Effector CD4-positive, alpha-beta T cell (primary cell): Measurements from ENCODE around the gene HSPD1.
A peak's percentile ranks its signal among the peaks of the same experiment; 100 is the strongest.
"Not testable (repeated sequence)": the region's sequence is repeated elsewhere in the genome, so short reads cannot be mapped to it uniquely, and the experiment has no call there.

ENCODE experiments used
- DNase-seq: peaks from one replicate; pipeline ENCODE4 v3.0.0-alpha.2; 2020

Gene HSPD1

GRCh38 chr2:197496695-197497094 lies 2.9 kb downstream of the HSPD1 start:
- no peak for DNase-seq

- no peak for DNase-seq
Observed at GRCh38 chr2:197495433-197496134, 4.1 kb downstream of the HSPD1 start.

DNA sequence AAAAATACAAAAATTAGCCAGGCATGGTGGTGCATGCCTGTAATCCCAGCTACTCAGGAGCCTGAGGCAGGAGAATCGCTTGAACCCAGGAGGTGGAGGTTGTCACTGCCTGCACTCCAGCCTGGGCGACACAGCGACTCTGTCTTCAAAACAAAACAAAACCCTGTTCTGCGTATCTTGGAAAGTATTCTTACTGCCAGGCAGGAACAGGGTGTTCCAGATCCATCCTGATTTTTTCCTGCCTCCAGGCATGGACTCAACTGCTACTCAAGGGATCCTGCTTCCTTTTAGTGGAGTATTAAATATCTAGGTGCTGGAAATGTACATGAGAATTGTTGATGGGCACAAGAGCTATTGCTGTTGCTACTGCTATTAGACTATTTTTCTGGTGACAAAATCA lies 12.3 kb downstream of the HSPD1 start:
- DNase-seq: no peak

DNA sequence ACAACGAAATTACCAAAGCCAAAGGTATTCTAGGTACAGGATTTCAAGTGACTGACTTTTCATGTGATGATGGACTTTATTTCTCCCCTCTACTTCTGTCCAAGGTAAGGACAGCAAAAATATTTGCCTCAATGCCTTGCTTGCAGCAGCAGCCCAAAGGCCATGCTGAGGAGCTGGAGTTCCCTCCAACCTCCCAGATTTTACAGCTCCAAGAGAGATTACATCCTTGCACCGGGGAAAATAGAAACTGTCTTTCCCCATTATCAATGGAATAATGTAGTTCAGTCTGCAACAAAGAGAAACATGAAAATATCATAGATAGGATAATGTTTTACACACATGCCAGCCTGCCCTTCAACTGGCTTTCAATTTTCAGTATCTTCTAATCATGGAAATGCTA lies 13.5 kb downstream of the HSPD1 start:
- DNase-seq: no peak

GRCh38 chr2:197484248-197484647 lies 15.4 kb downstream of the HSPD1 start:
- DNase-seq: not testable (repeated sequence)

DNA sequence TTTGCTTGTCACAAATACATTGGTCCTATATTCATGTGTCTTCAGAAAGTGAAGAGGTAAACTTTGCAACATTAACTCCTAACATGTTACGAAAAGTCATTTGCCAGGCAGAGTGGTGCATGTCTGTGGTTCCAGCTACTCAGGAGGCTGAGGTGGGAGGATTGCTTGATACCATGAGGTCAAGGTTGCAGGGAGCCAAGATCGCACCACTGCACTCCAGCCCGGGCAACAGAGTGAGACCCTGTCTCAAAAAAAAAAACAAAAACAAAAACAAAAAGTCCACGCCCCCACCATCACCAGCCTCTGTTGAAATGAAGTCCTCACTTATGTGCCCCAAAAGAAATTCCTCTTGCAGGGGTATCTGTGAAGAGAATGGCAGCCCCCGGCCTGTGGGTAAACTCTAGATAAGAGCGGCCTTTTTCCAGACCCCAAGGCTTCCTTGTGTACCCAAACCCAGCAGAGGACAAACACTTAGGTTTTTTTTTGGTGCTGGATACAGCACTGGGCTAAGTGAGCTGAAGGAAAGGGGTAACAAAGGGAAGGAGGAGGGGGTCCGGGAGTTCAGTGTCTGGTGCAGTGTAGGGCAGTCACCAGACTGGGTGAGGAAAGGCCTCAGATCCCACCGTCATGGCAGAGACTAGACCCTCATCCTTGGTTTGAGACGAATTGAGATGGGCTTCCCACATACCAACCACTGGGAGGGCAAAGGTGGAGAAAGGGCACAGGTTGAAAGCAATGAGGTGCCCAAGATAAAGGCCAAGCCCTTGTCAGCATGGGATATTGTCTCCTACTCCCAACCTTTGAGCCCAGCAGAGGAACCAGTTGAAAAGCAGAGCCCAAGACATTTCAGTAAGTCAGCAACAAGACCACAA lies 19.2 kb downstream of the HSPD1 start:
- DNase-seq: no peak

GRCh38 chr2:197477797-197478196 lies 21.8 kb downstream of the HSPD1 start:
- DNase-seq: no peak

GRCh38 chr2:197472166-197472565 lies 27.5 kb downstream of the HSPD1 start:
- no peak for DNase-seq

GRCh38 chr2:197464175-197464574 lies 35.5 kb downstream of the HSPD1 start:
- no peak for DNase-seq

DNA sequence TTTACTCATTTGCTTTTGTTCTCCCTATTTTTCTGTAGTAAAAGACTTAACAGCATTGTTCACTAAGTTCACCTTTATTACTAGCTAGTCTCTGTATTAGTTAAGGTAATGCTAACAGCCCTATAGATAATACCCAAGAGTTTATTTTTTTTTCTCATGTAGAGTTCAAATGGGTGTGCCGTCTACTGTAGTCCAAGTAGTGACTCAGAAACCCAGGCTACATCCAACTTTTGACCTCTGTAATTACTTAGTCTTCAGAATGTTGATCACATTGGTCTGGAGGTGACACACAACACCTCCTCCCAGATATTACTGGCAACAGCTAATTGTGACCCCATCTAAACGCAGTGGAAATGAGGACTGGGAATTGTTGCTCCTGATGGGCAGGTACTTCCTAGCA lies 38.6 kb downstream of the HSPD1 start:
- DNase-seq: no peak

- DNase-seq: no peak
Observed at GRCh38 chr2:197460649-197461048, 39.0 kb downstream of the HSPD1 start.

DNA sequence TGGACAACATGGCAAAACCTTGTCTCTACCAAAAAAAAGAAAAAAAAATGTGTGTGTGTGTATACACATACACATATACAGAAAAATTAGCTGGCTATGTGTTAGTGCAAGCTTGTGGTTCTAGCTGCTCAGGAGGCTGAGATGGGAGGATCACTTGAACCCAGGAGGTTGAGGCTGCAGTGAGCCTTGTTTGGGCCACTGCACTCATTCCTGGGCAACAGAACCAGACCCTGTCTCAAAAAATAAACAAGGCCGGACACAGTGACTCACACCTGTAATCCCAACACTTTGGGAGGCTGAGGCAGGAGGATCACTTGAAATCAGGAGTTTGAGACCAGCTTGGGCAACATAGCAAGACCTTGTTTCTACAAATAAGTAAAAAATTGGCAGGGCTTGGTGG lies 44.2 kb downstream of the HSPD1 start:
- no peak for DNase-seq

GRCh38 chr2:197454923-197455322 lies 44.7 kb downstream of the HSPD1 start:
- DNase-seq: no peak

GRCh38 chr2:197453914-197454398 lies 45.7 kb downstream of the HSPD1 start:
- no peak for DNase-seq

DNA sequence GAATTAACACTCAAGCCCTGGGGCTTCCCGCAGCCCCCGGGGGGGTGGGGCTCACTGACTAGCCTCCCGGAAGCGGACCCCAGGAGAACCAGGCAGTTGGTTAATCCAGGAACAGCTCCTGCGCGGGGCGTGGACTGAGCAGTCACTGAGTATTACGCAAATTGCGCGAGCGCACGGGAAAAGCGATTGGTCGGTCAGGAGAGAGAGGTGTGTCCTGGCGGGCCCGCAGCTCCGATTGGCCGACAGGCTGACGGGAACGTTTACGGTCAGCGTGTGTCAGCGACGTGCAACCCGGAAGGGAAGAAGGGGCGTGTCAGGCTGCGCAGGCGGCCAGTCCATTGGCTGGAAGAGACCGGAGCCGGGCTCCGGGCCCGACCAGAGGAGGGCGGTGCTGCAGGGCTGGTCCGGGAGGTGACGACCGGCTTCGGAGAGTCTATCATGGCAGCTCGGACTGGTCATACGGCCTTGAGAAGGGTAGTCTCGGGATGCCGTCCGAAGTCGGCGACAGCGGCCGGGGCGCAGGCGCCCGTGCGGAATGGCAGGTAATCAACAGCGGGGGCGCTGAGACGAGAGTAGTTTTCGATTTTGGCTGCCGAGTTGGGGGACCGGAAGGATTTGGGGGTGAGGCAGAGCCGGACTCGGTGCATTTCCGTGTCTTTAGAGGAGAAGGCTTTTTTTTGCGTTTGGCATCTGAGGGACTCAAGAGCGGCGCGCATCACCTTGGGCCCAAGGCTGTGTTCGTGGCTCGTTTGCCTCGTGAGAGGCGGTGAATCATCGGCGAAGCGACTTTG lies 46.3 kb downstream of the HSPD1 start, which contains the start of gene COQ10B:
COQ10B (plus strand) TSS at position 430 of the 791 bp plus-strand sequence; CDS start at position 439, 9 bp downstream.
- DNase-seq: peak; percentile 98

GRCh38 chr2:197452754-197453122 lies 46.9 kb downstream of the HSPD1 start:
- no peak for DNase-seq

- DNase-seq: not testable (repeated sequence)
Observed at GRCh38 chr2:197450935-197451358, 48.7 kb downstream of the HSPD1 start.

GRCh38 chr2:197450465-197450864 lies 49.2 kb downstream of the HSPD1 start:
- DNase-seq: no peak

- no peak for DNase-seq
Observed at GRCh38 chr2:197446844-197447243, 52.8 kb downstream of the HSPD1 start.

DNA sequence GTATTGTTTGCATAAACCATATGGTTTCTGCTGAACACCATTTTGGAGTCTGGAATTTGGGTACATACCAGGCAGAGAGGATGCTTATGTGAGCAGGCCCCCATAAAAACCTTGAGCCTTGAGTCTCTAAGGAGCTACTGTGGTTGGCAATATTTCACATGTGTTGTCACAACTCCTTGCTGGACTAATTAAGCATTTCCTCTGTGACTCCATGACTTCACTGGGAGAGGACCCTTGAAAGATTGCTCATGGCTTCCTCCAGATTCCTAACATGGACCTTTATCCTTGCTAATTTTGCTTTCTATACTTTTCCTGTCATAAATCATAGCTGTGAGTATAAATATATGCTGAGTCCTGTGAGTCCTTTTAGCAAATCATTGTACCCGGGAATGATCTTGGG lies 53.9 kb downstream of the HSPD1 start:
- DNase-seq: no peak

- DNase-seq: no peak
Observed at GRCh38 chr2:197442857-197443256, 56.8 kb downstream of the HSPD1 start.

GRCh38 chr2:197437380-197437779 lies 62.3 kb downstream of the HSPD1 start:
- no peak for DNase-seq
